HL-60/S4 treated with retinoic acid at 250 ng/mL for 4 days and 3 days (cell line): ENCODE results near the gene ULBP3.

Experiments used
- in situ Hi-C: fragments of 300-500 bp; cut with MboI; formaldehyde crosslinking; loops from 2 replicates; pipeline ENCODE4 v1.7.0; 2022; ENCODE audit warnings: low sequenced_read_pairs

ULBP3 gene

DNA sequence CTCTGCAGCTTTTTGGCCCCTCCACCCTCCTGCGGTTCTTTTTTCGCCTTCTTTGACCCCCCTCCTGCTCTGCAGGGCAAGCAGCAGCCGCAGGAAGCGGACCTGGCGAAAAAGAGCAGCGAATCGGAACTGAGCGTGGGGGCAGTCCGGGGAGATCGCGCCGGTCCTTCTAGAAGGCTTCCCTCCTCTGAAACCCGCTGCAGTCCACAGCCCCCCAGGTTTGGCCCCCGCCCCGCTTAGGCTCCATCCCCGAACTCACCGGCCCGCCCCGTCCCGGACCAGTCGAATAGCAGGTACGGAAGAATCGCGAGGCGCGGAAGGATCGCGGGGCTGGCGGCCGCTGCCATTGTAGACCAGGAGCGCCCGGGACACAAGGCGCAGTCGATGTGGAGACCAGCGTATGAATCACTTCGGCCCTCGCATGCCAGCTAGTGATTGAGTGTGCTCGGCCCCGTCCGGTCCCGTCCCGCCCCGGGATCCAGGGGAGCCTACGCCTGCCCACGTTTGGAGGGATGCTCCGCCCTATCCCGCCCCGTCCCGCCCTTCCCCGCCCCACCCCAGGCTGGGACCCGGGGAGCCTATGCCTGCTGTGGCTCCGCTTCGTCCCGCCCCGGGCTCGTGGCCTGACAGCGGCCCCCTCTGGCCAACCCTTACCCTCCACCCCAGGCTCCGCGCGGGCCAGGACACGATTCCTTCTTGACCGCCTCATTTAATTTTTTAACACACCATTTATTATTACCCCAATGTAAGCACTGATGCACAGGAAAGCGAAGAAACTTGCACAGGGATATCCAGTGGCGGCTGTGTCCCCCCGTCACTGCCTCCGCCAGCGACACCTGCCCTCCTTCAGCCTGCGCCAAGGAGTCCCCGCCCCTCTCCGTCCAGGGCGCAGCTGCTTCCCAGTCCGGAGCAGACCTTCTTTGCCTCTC, at the start of gene ULBP3:
Gene ULBP3, minus strand, starts transcription at position 402 of the 929 bp plus-strand sequence. Its CDS starts 55 bp downstream, at position 347.
- in situ Hi-C loops, result loop anchor here (25.0 kb wide), 1 partner anchor 743 kb away; no protein-coding TSS in a partner anchor

GRCh38 chr6:150118627-150119026, 49.7 kb upstream of the ULBP3 start:
- in situ Hi-C loops, result no loop called here

- in situ Hi-C loops, result no loop called here
These were observed 49.3 kb upstream of the ULBP3 start for GRCh38 chr6:150118203-150118602.

- in situ Hi-C loops, result no loop called here
These were observed 47.4 kb upstream of the ULBP3 start for GRCh38 chr6:150116200-150116800.

- in situ Hi-C loops, result no loop called here
These were observed 46.8 kb upstream of the ULBP3 start for GRCh38 chr6:150115769-150116168.

DNA sequence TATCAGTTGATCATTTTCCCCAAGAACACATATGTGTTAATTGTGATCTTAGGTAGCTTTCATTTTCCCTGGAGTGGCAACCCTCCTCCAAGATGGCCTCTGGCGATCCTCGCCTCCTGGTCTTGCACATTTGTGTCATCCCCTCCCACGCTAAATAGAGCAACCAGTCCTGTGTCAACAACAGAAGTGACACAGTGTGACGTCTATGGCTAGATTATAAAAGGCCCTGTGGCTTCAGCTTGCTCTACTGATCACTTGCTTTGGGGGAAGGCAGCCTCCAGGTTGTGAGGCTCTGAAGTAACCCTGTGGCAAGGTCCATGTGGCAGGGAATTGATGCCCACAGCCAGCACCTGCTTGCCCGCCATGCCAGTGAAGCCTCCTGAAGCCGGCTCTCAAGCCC, 43.3 kb upstream of the ULBP3 start:
- in situ Hi-C loops, result no loop called here

GRCh38 chr6:150102750-150103270, 33.9 kb upstream of the ULBP3 start:
- in situ Hi-C loops, result no loop called here

DNA sequence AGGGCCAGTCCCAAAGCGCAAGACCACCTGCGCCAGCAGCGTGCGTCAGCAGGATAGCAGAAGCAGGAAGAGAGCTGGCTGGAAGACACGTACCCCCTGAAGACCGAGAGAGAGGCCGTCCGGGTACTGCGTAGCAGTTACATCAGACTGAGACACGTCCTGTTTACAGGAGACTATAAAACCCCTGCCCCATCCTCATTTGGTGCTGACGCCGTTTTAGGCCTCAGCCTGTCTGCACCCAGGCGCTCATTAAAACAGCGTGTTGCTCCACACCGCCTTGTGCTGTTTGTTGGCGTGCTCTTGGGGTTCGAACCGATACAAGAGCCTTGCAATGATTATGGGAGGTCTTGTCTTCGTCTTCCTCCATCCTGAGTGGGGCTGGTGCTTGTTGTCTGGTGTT, 31.8 kb upstream of the ULBP3 start:
- in situ Hi-C loops, result no loop called here

GRCh38 chr6:150099953-150100352, 31.0 kb upstream of the ULBP3 start:
- in situ Hi-C loops, result no loop called here

DNA sequence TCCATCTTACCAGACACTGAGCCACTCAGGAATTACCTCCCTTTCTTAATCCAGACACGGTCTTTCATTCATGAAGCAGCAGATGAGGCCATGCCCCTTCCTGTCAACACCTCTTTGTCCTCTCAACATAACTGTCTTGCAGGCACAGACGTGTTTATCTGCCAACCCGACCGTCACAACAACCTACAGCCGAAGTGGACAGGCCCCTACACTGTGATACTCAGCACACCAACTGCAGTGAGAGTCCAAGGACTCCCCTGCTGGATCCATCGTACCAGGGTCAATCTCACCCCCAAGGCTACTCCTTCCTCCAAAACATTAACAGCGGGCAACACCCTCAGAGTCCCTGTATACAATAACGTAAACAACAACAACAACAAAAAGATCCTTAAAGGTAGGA, 30.6 kb upstream of the ULBP3 start:
- in situ Hi-C loops, result no loop called here

- in situ Hi-C loops, result no loop called here
These were observed 29.2 kb upstream of the ULBP3 start for GRCh38 chr6:150098155-150098554.

- in situ Hi-C loops, result no loop called here
These were observed 24.5 kb upstream of the ULBP3 start for GRCh38 chr6:150093397-150093796.

- in situ Hi-C loops, result no loop called here
These were observed 22.6 kb upstream of the ULBP3 start for GRCh38 chr6:150091476-150091875.

DNA sequence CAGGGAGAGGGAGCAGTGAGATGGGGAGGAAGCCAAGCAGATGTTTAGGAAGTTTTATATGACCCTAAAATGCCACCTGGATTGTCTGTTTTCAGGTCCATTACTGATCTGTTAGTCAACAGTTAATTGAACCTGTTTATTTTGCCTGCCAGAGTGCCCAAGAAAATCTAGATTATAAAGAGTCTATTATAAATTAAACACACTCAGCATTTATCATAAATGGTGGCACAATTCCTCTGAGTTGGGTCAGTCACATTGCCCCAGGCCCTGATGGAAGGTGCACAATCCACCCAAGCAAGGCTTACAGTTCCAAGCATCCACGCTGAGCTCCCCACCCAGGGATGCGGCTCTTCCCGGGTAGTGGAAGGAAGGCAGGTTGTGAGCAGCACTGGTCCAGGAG, 21.4 kb upstream of the ULBP3 start:
- in situ Hi-C loops, result no loop called here

- in situ Hi-C loops, result no loop called here
These were observed 19.7 kb upstream of the ULBP3 start for GRCh38 chr6:150088481-150089154.

DNA sequence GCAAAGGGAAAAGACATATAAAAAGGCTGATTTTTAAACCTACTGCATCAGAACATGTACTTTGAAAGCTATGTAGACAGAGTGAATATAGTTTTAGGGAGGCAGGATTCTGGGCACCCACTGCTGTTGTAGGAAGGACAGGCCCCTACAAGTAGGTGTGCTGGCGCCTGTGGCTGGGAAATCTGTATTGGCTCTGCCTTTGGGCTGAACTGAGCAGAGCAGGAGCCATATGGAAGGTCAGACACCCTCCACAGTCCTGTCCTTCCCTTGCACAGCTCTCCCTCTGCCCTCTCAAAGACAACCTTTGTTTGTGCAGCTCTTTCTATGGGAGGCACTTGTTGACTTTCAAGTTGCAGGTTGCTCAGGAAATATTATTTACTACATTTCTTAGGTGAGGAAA, 18.4 kb upstream of the ULBP3 start:
- in situ Hi-C loops, result no loop called here

DNA sequence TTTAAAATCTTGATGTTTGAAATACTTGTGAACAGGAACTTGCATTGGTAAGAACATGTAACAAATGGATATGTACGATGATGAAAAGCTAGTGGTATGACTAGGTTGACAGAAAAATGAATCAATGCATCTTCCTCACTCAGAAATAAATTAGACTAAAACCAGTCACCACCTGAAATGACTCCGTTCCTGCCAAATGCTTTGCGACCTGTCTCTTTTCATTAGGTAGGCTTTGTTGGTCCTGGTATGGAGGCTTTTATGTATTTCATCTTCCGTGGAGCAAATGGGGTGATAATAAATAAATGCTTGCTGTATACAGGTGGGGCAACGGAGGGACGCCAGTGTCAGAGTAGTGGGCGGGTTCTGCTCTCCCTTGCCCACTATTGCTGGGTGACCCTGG, 17.1 kb upstream of the ULBP3 start:
- in situ Hi-C loops, result no loop called here

- in situ Hi-C loops, result no loop called here
These were observed 15.5 kb upstream of the ULBP3 start for GRCh38 chr6:150084426-150084825.

- in situ Hi-C loops, result no loop called here
These were observed 14.9 kb upstream of the ULBP3 start for GRCh38 chr6:150083839-150084238.

GRCh38 chr6:150081702-150082101, 12.8 kb upstream of the ULBP3 start:
- in situ Hi-C loops, result no loop called here

DNA sequence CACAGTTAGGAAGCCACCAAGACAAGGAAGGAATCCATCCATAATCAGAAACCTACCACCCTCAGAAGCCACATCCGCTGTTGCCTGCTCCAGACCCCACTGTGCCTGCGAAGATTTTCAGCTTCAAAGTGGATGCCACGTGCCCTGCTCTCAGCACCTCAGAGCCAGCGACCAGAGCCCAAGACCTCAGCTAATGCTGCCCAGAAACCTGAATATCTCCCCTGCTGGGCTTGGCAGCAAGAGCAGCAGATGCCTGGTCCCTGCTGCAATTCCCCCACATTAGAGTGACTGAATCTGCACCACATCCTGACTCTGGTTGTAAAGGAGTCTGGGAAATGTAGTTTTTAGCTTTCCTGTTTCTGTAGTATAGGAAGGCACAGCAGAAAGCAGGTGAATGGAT, 10.7 kb upstream of the ULBP3 start:
- in situ Hi-C loops, result loop anchor here (5.0 kb wide), 1 partner anchor 258 kb away; no protein-coding TSS in a partner anchor
